HCT116 (cell line): ENCODE results near the gene TWF2. TPM values are rescaled to one million over a fixed set of nuclear protein-coding genes. Genes with fewer than 3 reads are reported as not detected.

Experiments used
- ATAC-seq: fragments of 200-7000 bp; cut with Tn5 transposase; 2 replicates; pipeline ENCODE4 v1.9.1; 2020; ENCODE audit warnings: mild to moderate bottlenecking, moderate library complexity
- BruUV-seq: library from RNA; stranded (reverse); fragments of 400-500 nt; replicated peaks from 2 replicates; lab custom pipeline; 2021; lab: Mats Ljungman, UMichigan
- CTCF ChIA-PET: fragments of 300-600 bp; sonication (Branson Sonifier 250); formaldehyde crosslinking; loops from one replicate; lab custom pipeline; 2021; ENCODE audit warnings: antibody characterized with exemption; lab: Charles Lee
- POLR2A ChIA-PET: fragments of 300-600, 350-600 bp; sonication (Branson Sonifier 250); formaldehyde crosslinking; loops from one replicate; lab custom pipeline; 2021; ENCODE audit warnings: antibody characterized with exemption; lab: Charles Lee
- RAD21 ChIA-PET, 2 experiments: fragments of 300-600 bp; sonication (Branson Sonifier 250); formaldehyde crosslinking; loops; one replicate each; lab custom pipeline; 2023; ENCODE audit warnings: low total read pairs in 2 of 2; ENCODE audit not compliant: uncharacterized antibody in 2 of 2, unreplicated experiment in 2 of 2, low non-redundant PET in 1 of 2; lab: Charles Lee
- DNase-seq: peaks from one replicate; pipeline ENCODE4 v3.0.0-alpha.2; 2010; ENCODE audit warnings: low read depth, low spot score
- H2AFZ ChIP-seq: fragments of 200-600 bp; shearing (Covaris generic), sonication (generic); 2 replicates; pipeline ENCODE4 v1.6.1; 2017; ENCODE audit warnings: low read depth, mixed run types, mixed read lengths, antibody characterized with exemption, low read length; ENCODE audit not compliant: poor library complexity, severe bottlenecking
- H3K27ac ChIP-seq: 2 replicates; pipeline ENCODE4 v1.5.1; 2012; ENCODE audit warnings: low read depth, low read length
- H3K27me3 ChIP-seq: fragments of 200-600 bp; sonication (generic); 2 replicates; pipeline ENCODE4 v1.6.1; 2016; ENCODE audit warnings: mixed run types, low read length, mixed read lengths; ENCODE audit not compliant: insufficient read depth
- H3K36me3 ChIP-seq, 2 experiments: fragments of 200-500 bp in 1 of 2; fragments of 200-600 bp in 1 of 2; sonication (Bioruptor generic) in 1 of 2; sonication (generic) in 1 of 2; 2 replicates each; pipeline versions ENCODE4 v1.5.1 to v1.6.1; 2014 to 2016; ENCODE audit warnings: low read length in 2 of 2, inconsistent platforms in 1 of 2, mixed read lengths in 1 of 2, mixed run types in 1 of 2; ENCODE audit not compliant: insufficient read depth in 2 of 2, control insufficient read depth in 1 of 2
- H3K4me1 ChIP-seq, 2 experiments: fragments of 200-600 bp in 1 of 2; sonication (generic) in 1 of 2; 2 replicates each; pipeline versions ENCODE4 v1.5.1 to v1.6.1; 2012 to 2017; ENCODE audit warnings: low read length in 2 of 2, inconsistent platforms in 1 of 2, mild to moderate bottlenecking in 1 of 2, mixed read lengths in 1 of 2, mixed run types in 1 of 2, moderate library complexity in 1 of 2; ENCODE audit not compliant: insufficient read depth in 2 of 2, control insufficient read depth in 1 of 2
- H3K4me2 ChIP-seq: fragments of 200-600 bp; sonication (generic); 2 replicates; pipeline ENCODE4 v1.6.1; 2017; ENCODE audit warnings: mixed run types, low read length, mixed read lengths
- H3K4me3 ChIP-seq, 2 experiments: fragments of 200-600 bp in 1 of 2; sonication (generic) in 1 of 2; replicated peaks in 1 of 2; 2 replicates each; pipeline ENCODE4 v1.5.1; 2011 to 2016; ENCODE audit warnings: low read length in 2 of 2, control low read depth in 1 of 2, low read depth in 1 of 2, mild to moderate bottlenecking in 1 of 2, mixed read lengths in 1 of 2, mixed run types in 1 of 2
- H3K79me2 ChIP-seq: fragments of 200-600 bp; sonication (generic); 2 replicates; pipeline ENCODE4 v1.6.1; 2017; ENCODE audit warnings: mild to moderate bottlenecking, mixed run types, low read length, moderate library complexity, mixed read lengths; ENCODE audit not compliant: insufficient read depth
- H3K9ac ChIP-seq: fragments of 200-600 bp; sonication (generic); 2 replicates; pipeline ENCODE4 v1.6.1; 2016; ENCODE audit warnings: low read length, mixed read lengths
- H3K9me2 ChIP-seq: fragments of 200-600 bp; sonication (generic), shearing (Covaris generic); 2 replicates; pipeline ENCODE4 v1.6.1; 2017; ENCODE audit warnings: mixed run types, mild to moderate bottlenecking, moderate library complexity; ENCODE audit not compliant: insufficient read depth
- H3K9me3 ChIP-seq, 2 experiments: fragments of 200-500 bp in 1 of 2; fragments of 200-600 bp in 1 of 2; sonication (Bioruptor generic) in 1 of 2; sonication (generic) in 1 of 2; 2 replicates each; pipeline ENCODE4 v1.6.1; 2014 to 2017; ENCODE audit warnings: low read length in 2 of 2, mixed read lengths in 2 of 2, inconsistent platforms in 1 of 2, low read depth in 1 of 2, mild to moderate bottlenecking in 1 of 2, mixed run types in 1 of 2, moderate library complexity in 1 of 2; ENCODE audit not compliant: control insufficient read depth in 1 of 2, insufficient read depth in 1 of 2
- H4K20me1 ChIP-seq: fragments of 200-600 bp; sonication (generic), shearing (Covaris generic); 2 replicates; pipeline ENCODE4 v1.6.1; 2017; ENCODE audit warnings: mixed run types, mild to moderate bottlenecking, moderate library complexity; ENCODE audit not compliant: insufficient read depth
- CBX3 ChIP-seq: IDR thresholded peaks from 2 replicates; pipeline ENCODE4 v1.6.1; 2012; ENCODE audit warnings: low read depth
- CEBPB ChIP-seq: IDR thresholded peaks from 2 replicates; pipeline ENCODE4 v1.6.1; 2012; ENCODE audit warnings: low read depth
- EGR1 ChIP-seq: IDR thresholded peaks from 2 replicates; pipeline ENCODE4 v1.6.1; 2012; ENCODE audit warnings: low read depth
- ELF1 ChIP-seq: IDR thresholded peaks from 2 replicates; pipeline ENCODE4 v1.6.1; 2012; ENCODE audit warnings: low read depth, borderline replicate concordance
- EZH2 ChIP-seq: fragments of 200-600 bp; sonication (generic); IDR thresholded peaks from 2 replicates; pipeline ENCODE4 v1.6.1; 2017; ENCODE audit warnings: antibody characterized with exemption, mixed run types
- JUND ChIP-seq: IDR thresholded peaks from 2 replicates; pipeline ENCODE4 v1.6.1; 2012
- POLR2A ChIP-seq: IDR thresholded peaks from 2 replicates; pipeline ENCODE4 v1.7.0; 2011; ENCODE audit warnings: borderline replicate concordance; ENCODE audit not compliant: insufficient read depth, insufficient read length; ENCODE audit errors: extremely low read depth
- POLR2AphosphoS5 ChIP-seq: IDR thresholded peaks from 2 replicates; pipeline ENCODE4 v1.6.1; 2011; ENCODE audit warnings: mild to moderate bottlenecking, low read depth, low read length, moderate library complexity
- RAD21 ChIP-seq: IDR thresholded peaks from 2 replicates; pipeline ENCODE4 v1.6.1; 2012; ENCODE audit warnings: low read depth, mild to moderate bottlenecking
- SIN3A ChIP-seq: IDR thresholded peaks from 2 replicates; pipeline ENCODE4 v1.6.1; 2012; ENCODE audit warnings: low read depth
- SP1 ChIP-seq: IDR thresholded peaks from 2 replicates; pipeline ENCODE4 v1.6.1; 2012; ENCODE audit warnings: low read depth
- SRF ChIP-seq: IDR thresholded peaks from 2 replicates; pipeline ENCODE4 v1.6.1; 2012; ENCODE audit warnings: low read depth
- TCF7L2 ChIP-seq: IDR thresholded peaks from 2 replicates; pipeline ENCODE4 v1.7.0; 2011; ENCODE audit warnings: borderline replicate concordance, inconsistent platforms; ENCODE audit not compliant: insufficient read depth, insufficient read length; ENCODE audit errors: extremely low read depth
- ZFX ChIP-seq: fragments of 450-650 bp; IDR thresholded peaks from 2 replicates; pipeline ENCODE4 v1.6.1; 2017
- ZNF274 ChIP-seq: fragments of 200-500 bp; sonication (Bioruptor generic); IDR thresholded peaks from 2 replicates; pipeline ENCODE4 v1.6.1; 2014; ENCODE audit warnings: mild to moderate bottlenecking, low read depth, low read length, inconsistent platforms
- intact Hi-C: fragments of 100-400 bp; cut with micrococcal nuclease; formaldehyde crosslinking; loops from 2 replicates; pipeline ENCODE4 v1.10.0; 2022
- total RNA-seq: library from RNA; stranded (reverse); gene quantifications from one replicate; pipeline ENCODE4 v1.2.1, GENCODE V29; 2021; ENCODE audit not compliant: unreplicated experiment
- TF ChIP-seq, protein P1 (sequence below): IDR thresholded peaks from 2 replicates; pipeline ENCODE4 v1.6.1; 2012; ENCODE audit warnings: low read depth
- TF ChIP-seq, protein P2 (sequence below): IDR thresholded peaks from 2 replicates; pipeline ENCODE4 v1.6.1; 2011; ENCODE audit warnings: mild to moderate bottlenecking, low read length, moderate library complexity; ENCODE audit not compliant: insufficient replicate concordance; ENCODE audit errors: extremely low read depth

The TWF2 gene
- total RNA-seq, 1 experiment from 2014 or later: 100 TPM

DNA sequence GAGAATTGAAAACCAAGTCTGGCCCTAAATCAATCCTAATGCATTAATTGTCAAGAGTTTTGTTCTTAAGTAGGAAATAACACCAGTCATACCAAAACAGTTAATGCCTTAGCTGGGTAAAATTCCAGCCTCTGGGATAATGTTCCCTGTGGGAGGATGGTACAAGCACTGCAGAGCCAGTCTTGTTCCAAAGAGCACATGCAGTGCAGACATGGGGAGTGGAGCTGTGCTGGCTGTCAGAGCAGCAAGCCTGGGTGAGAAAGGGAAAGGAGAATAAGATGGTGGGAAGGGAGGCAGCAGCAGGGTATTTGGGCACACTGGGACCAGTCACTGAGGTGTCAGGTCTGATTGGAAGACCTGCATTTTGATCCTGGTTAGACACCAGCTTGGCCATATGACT, 28.9 kb downstream of the TWF2 start:
- Histone ChIP-seq H3K4me2 (no peak overlapping the region), H3K4me1 (no peaks in the 10 kb centered on the region), H4K20me1 (no peaks in the 10 kb centered on the region), H3K9me2 (no peaks in the 10 kb centered on the region)
- POLR2A ChIA-PET: no interaction called here
- DNase-seq: no peak
- intact Hi-C loops: no loop called here
- TF ChIP-seq JUND (no peak), TCF7L2 (no peak), EGR1 (no peak), CBX3 (no peak)
- TF ChIP-seq, protein P1, sequence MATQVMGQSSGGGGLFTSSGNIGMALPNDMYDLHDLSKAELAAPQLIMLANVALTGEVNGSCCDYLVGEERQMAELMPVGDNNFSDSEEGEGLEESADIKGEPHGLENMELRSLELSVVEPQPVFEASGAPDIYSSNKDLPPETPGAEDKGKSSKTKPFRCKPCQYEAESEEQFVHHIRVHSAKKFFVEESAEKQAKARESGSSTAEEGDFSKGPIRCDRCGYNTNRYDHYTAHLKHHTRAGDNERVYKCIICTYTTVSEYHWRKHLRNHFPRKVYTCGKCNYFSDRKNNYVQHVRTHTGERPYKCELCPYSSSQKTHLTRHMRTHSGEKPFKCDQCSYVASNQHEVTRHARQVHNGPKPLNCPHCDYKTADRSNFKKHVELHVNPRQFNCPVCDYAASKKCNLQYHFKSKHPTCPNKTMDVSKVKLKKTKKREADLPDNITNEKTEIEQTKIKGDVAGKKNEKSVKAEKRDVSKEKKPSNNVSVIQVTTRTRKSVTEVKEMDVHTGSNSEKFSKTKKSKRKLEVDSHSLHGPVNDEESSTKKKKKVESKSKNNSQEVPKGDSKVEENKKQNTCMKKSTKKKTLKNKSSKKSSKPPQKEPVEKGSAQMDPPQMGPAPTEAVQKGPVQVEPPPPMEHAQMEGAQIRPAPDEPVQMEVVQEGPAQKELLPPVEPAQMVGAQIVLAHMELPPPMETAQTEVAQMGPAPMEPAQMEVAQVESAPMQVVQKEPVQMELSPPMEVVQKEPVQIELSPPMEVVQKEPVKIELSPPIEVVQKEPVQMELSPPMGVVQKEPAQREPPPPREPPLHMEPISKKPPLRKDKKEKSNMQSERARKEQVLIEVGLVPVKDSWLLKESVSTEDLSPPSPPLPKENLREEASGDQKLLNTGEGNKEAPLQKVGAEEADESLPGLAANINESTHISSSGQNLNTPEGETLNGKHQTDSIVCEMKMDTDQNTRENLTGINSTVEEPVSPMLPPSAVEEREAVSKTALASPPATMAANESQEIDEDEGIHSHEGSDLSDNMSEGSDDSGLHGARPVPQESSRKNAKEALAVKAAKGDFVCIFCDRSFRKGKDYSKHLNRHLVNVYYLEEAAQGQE: no peak
- TF ChIP-seq, all 23 proteins: peak for 0
- H3K27ac ChIP-seq: no peak overlapping the region
- H3K79me2 ChIP-seq: no peaks in the 10 kb centered on the region; the same call in 1 of the 2 replicates
- H3K9ac ChIP-seq: no peak overlapping the region
- no peak overlapping the region for H2AFZ ChIP-seq
- CTCF ChIA-PET: no interaction called here
- no peak for ATAC-seq
- BruUV-seq: no TSS peak
- H3K36me3 ChIP-seq: peaks cover 73 to 75% of the 10 kb centered on the region in 2 experiments
- no peaks in the 10 kb centered on the region for H3K27me3 ChIP-seq
- RAD21 ChIA-PET: no interaction called here
- H3K4me3 ChIP-seq: no peak overlapping the region
- H3K9me3 ChIP-seq: no peaks in the 10 kb centered on the region

DNA sequence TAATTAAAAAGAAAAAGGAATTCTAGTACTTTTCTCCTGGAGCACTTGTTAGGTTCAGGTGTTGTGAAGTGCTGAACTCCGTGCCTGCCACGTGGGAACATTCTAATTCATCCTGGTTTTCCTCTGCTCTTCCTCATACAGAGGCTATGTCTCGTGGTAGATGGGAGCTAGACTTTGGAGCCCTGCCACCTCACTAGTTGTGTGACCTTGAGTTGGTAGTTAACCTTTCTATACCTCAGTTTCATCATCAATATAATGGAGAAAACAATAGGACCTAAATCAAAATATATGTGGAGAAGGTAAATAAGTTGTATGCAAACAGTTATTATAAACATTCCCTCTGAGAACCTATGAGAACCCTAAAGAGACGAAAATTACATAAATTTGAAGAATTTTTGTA, 30.4 kb downstream of the TWF2 start:
- no peak overlapping the region for H3K27ac ChIP-seq
- no peaks in the 10 kb centered on the region for H3K27me3 ChIP-seq
- H3K4me3 ChIP-seq: no peak overlapping the region
- H2AFZ ChIP-seq: no peak overlapping the region
- H3K9me2 ChIP-seq: no peaks in the 10 kb centered on the region
- CTCF ChIA-PET: interaction anchor here (2.2 kb wide), 1 partner anchor 12 kb away, joined by 10 read pairs; no protein-coding TSS in a partner anchor
- RAD21 ChIA-PET: no interaction called here
- H3K9me3 ChIP-seq: no peaks in the 10 kb centered on the region
- ATAC-seq (no peak), DNase-seq (no peak)
- H4K20me1 ChIP-seq: no peaks in the 10 kb centered on the region
- no peaks in the 10 kb centered on the region; the same call in 1 of the 2 replicates for H3K79me2 ChIP-seq
- no peak overlapping the region for H3K9ac ChIP-seq
- BruUV-seq: no TSS peak
- no peaks in the 10 kb centered on the region for H3K4me1 ChIP-seq
- POLR2A ChIA-PET: no interaction called here
- intact Hi-C loops: no loop called here
- peaks cover 80% of the 10 kb centered on the region in 2 experiments for H3K36me3 ChIP-seq
- H3K4me2 ChIP-seq: no peak overlapping the region
- TF ChIP-seq JUND (no peak), SRF (no peak), ELF1 (no peak), ZNF274 (no peak), POLR2A (no peak), POLR2AphosphoS5 (no peak), EZH2 (no peak), EGR1 (no peak), CEBPB (no peak), ZFX (no peak), SP1 (no peak), TCF7L2 (no peak), RAD21 (no peak), CBX3 (no peak), SIN3A (no peak)
- TF ChIP-seq, protein P2, sequence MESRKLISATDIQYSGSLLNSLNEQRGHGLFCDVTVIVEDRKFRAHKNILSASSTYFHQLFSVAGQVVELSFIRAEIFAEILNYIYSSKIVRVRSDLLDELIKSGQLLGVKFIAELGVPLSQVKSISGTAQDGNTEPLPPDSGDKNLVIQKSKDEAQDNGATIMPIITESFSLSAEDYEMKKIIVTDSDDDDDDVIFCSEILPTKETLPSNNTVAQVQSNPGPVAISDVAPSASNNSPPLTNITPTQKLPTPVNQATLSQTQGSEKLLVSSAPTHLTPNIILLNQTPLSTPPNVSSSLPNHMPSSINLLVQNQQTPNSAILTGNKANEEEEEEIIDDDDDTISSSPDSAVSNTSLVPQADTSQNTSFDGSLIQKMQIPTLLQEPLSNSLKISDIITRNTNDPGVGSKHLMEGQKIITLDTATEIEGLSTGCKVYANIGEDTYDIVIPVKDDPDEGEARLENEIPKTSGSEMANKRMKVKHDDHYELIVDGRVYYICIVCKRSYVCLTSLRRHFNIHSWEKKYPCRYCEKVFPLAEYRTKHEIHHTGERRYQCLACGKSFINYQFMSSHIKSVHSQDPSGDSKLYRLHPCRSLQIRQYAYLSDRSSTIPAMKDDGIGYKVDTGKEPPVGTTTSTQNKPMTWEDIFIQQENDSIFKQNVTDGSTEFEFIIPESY: no peak
